Cardiac fibroblast (primary cell): ENCODE measurements around the gene CHMP1B.
A peak's percentile ranks its signal among the peaks of the same experiment; 100 is the strongest.

Source experiments
- DNase-seq, 2 donors: peaks; one replicate each; pipeline versions ENCODE4 v3.0.0 to v3.0.0-alpha.2; 2010; ENCODE audit warnings: low read depth in 2 of 2
- H3K4me3 ChIP-seq, 2 donors: replicated peaks in 1 of 2; 1 replicate in 1 of 2; 2 replicates in 1 of 2; pipeline ENCODE4 v1.5.1; 2011; ENCODE audit warnings: low read depth in 2 of 2, low read length in 2 of 2, mild to moderate bottlenecking in 2 of 2, moderate library complexity in 1 of 2
- TF ChIP-seq, protein P1 (sequence below): IDR thresholded peaks from one replicate; pipeline ENCODE4 v1.5.1; 2011; ENCODE audit warnings: low read depth, mild to moderate bottlenecking, low read length, inconsistent platforms

CHMP1B gene

DNA sequence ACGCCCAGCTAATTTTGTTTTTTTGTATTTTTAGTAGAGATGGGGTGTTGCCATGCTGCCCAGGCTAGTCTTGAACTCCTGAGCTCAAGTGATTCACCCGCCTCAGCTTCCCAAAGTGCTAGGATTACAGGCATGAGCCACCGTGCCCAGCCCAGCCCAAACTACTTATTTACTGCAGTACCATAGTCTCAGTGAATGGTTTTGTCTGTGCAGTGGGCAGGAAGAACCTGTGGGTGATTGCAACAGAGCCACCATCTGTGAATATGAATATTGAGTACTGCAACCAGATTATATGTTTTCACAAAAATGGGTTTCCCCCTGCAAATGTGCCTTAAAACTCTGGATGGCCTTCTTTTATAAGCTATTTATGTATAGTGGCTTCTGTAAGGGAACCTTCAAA lies 47.9 kb downstream of the CHMP1B start:
- TF ChIP-seq, protein P1, sequence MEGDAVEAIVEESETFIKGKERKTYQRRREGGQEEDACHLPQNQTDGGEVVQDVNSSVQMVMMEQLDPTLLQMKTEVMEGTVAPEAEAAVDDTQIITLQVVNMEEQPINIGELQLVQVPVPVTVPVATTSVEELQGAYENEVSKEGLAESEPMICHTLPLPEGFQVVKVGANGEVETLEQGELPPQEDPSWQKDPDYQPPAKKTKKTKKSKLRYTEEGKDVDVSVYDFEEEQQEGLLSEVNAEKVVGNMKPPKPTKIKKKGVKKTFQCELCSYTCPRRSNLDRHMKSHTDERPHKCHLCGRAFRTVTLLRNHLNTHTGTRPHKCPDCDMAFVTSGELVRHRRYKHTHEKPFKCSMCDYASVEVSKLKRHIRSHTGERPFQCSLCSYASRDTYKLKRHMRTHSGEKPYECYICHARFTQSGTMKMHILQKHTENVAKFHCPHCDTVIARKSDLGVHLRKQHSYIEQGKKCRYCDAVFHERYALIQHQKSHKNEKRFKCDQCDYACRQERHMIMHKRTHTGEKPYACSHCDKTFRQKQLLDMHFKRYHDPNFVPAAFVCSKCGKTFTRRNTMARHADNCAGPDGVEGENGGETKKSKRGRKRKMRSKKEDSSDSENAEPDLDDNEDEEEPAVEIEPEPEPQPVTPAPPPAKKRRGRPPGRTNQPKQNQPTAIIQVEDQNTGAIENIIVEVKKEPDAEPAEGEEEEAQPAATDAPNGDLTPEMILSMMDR, result no peak

DNA sequence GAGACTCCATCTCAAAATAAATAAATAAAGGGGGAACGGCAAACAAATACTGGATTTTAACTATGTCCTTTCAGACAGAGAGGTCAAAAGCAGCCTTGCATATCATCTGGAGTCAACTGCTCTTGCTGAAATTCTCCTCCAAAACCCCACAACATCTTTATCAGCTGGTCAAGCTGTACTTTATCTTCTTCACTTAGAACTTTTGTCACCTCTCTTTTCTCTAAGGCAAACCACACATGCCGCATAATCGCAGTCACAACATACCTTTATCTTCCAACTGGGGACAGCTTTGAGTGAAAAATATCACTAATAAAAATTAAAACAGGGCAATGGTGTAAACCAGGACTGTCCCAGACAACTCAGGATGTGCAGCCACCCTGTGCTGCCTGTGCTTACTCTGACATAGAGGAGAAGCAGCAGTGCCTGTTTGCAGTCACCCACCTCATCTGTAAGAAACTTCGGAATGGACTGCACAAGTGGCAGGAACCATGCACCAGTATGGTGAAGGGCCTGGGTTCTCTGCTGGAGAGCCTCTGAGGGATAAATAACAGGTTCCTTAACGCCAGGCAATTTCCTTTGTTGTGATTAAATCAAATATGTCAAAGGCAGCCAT lies 50.7 kb downstream of the CHMP1B start:
- no peak overlapping the region for H3K4me3 ChIP-seq
- TF ChIP-seq, protein P1, result no peak
- no peak for DNase-seq

More for the DNA sequence above, 47.9 kb downstream of the CHMP1B start:
- no peak for DNase-seq
- H3K4me3 ChIP-seq, result no peak overlapping the region

DNA sequence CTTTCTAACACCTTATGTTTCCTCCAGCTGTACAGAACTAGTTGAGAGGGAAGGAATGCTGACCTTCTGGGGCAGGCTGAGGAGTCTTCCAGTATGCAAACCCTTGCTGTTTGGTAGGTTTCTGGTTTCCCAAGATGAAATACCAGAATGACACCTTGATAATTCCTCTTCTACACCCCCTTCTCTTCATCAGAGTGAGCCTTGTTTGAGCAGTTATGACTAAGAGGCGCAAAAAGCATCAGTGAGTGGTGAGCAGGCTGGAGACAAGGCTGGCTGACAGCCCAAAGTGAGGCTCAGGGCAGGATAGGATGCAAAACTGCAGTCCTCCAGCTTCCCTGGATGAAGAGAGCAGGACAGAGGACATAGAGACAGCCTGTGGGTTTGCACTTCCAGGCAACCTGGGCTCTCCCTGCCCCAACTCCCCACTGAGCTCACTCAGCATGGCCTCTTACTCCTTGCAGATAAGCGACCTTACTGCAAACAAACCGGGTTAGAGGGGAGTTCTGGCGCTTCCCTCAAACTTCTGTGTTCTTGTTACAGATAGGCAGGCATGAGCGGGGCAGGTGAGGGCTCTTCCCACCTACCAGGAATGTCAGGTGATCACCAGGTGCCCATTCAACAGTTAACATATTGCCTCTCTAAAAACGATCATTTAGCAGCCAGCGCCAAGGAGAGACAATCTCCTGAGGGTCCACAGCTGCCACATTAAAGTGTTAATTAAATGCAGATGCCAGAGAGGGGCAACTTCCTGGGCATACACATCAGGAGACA lies 51.5 kb downstream of the CHMP1B start:
- TF ChIP-seq, protein P1, result no peak

More for the DNA sequence above, 51.5 kb downstream of the CHMP1B start:
- no peak overlapping the region for H3K4me3 ChIP-seq
- DNase-seq, result peak in 1 of 2 donors; percentile 36
